Measurements from ENCODE around the gene PRSS22. TPM values are rescaled to one million over a fixed set of nuclear protein-coding genes. Genes with fewer than 3 reads are reported as not detected.
A peak's percentile ranks its signal among the peaks of the same experiment; 100 is the strongest.

The PRSS22 gene
- total and polyA plus RNA-seq, 2 donors (not counting 1 experiment from before 2014, with no cell fraction given): not detected

DNA sequence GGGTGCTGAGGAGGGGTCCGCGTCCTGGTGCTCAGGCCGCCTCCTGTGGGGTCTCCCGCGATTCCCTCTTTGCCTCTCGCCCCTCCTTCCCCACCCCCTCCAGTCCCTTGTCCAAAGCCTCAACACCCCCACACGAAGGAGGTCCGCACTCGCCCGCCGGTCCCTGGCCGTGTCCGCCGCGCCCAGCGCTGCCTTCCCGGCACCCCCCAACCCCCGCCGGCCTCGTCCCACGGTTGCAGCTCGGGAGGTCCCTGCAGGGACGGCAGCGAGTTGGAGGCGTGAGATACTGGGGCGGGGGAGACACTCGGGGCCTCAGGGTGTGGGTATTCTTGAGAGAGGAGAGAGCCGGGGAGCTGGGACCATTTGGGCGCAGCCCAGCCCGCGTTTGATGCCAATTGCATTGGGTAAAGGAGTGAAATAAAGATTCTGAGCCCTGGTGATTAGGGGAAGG, 25.5 kb upstream of the PRSS22 start:
- intact Hi-C loops (cut with micrococcal nuclease): loop anchor here (1.0 to 5.0 kb wide), 8 partner anchors 8 to 239 kb away; partner anchors contain the start of genes FLYWCH1, PKMYT1 and SRRM2
- DNase-seq (no peak), ATAC-seq (ENCODE audit: low read depth) (no peak)
- Mint-ChIP-seq H3K27me3 (no peaks in the 10 kb centered on the region), H3K4me1 (peaks cover 12% of the 10 kb centered on the region), H3K9me3 (ENCODE audit: insufficient read depth) (no peaks in the 10 kb centered on the region), H3K4me3 (peak overlapping the region; percentile 97), H3K27ac (peak overlapping the region; percentile 79)
- ChIA-PET CTCF (interaction anchor here (0.6 to 2.6 kb wide), 10 partner anchors 9 to 45 kb away, joined by 4 to 22 read pairs (median 6); partner anchors contain the start of gene FLYWCH1), POLR2A (interaction anchor here (0.7 to 2.0 kb wide), 8 partner anchors 11 to 919 kb away, joined by 3 to 18 read pairs (median 4); partner anchors contain the start of genes ELOB, FLYWCH1 and RPS2)
- no peaks in the 10 kb centered on the region for H3K36me3 ChIP-seq (replicated peaks in 1 of 2; ENCODE audit: control extremely low read depth in 1 of 2, control insufficient read depth in 1 of 2, extremely low read depth in 1 of 2, insufficient read depth in 2 of 2, low read length in 1 of 2)
- H3K27me3 ChIP-seq (replicated peaks in 1 of 4; ENCODE audit: control extremely low read depth in 1 of 4, control insufficient read depth in 3 of 4, insufficient read depth in 4 of 4, low read length in 3 of 4): peaks cover 0 to 2% (median 0%) of the 10 kb centered on the region in 4 experiments
- no peak for TF ChIP-seq EZH2 (IDR thresholded peaks at IDR 0.05; ENCODE audit: borderline replicate concordance, insufficient read depth, low read depth, low read length, poor library complexity, severe bottlenecking)
- no peak for TF ChIP-seq CTCF (IDR thresholded peaks at IDR 0.05)
- H3K4me1 ChIP-seq (ENCODE audit: control insufficient read depth in 2 of 2, insufficient read depth in 2 of 2, low read length in 2 of 2): peaks cover 6 to 14% of the 10 kb centered on the region in 2 donors
- peaks cover 14% of the 10 kb centered on the region for H3K79me2 ChIP-seq (ENCODE audit: control insufficient read depth, insufficient read depth, low read length)
- H3K4me2 ChIP-seq (replicated peaks; ENCODE audit: low read depth, low read length, poor library complexity, severe bottlenecking): peak overlapping the region; percentile 92
- peak overlapping the region; percentile 5 to 85 (median 77) for H3K4me3 ChIP-seq (ENCODE audit: control extremely low read depth in 1 of 5, extremely low read depth in 1 of 5, insufficient read depth in 1 of 5, low read depth in 2 of 5, low read length in 4 of 5)
- H2AFZ ChIP-seq (ENCODE audit: insufficient read depth, low read depth, low read length, poor library complexity, severe bottlenecking): peak overlapping the region; percentile 99
- peaks cover 0 to 7% (median 0%) of the 10 kb centered on the region in 3 donors for H3K9me3 ChIP-seq (ENCODE audit: control extremely low read depth in 1 of 3, control insufficient read depth in 2 of 3, insufficient read depth in 1 of 3, low read length in 2 of 3)
- peak overlapping the region; percentile 79 for H3K9ac ChIP-seq (ENCODE audit: low read length)
- WGBS (ENCODE audit: insufficient coverage): under 1% methylated on average over 31 of the region's 31 CpGs
- peak overlapping the region; percentile 74 to 86 for H3K27ac ChIP-seq (ENCODE audit: low read length in 2 of 2)
- H4K20me1 ChIP-seq (ENCODE audit: control insufficient read depth, insufficient read depth, low read length, poor library complexity, severe bottlenecking): no peaks in the 10 kb centered on the region

All from B cell (primary cell).